HepG2 (cell line): ENCODE results near the gene NOP9. TPM values are rescaled to one million over a fixed set of nuclear protein-coding genes. Genes with fewer than 3 reads are reported as not detected.
A peak's percentile ranks its signal among the peaks of the same experiment; 100 is the strongest.

Experiments
- ARNTL ChIP-seq: sonication (generic); formaldehyde crosslinking; IDR thresholded peaks from 2 replicates; pipeline ENCODE4 v1.4.0; 2020; ENCODE audit warnings: mild to moderate bottlenecking, missing genetic modification reagents
- CTCF ChIP-seq: sonication (generic); formaldehyde crosslinking; IDR thresholded peaks from 2 replicates; pipeline ENCODE4 v1.5.0; 2020; ENCODE audit warnings: mild to moderate bottlenecking, missing genetic modification reagents, moderate library complexity
- HNF1A ChIP-seq, 2 experiments: sonication (generic) in 1 of 2; formaldehyde crosslinking in 1 of 2; IDR thresholded peaks; 2 replicates each; pipeline versions ENCODE4 v1.4.0 to v1.6.1; 2016 to 2020; ENCODE audit warnings: borderline replicate concordance in 1 of 2, low read depth in 1 of 2, mild to moderate bottlenecking in 1 of 2, missing genetic modification reagents in 1 of 2
- MATR3 ChIP-seq: sonication (generic); formaldehyde crosslinking; IDR thresholded peaks from 2 replicates; pipeline ENCODE4 v1.4.0; 2020; ENCODE audit warnings: missing genetic modification reagents
- MZF1 ChIP-seq: sonication (generic); formaldehyde crosslinking; IDR thresholded peaks from 2 replicates; pipeline ENCODE4 v1.8.1; 2023; ENCODE audit warnings: mild to moderate bottlenecking, missing genetic modification reagents, borderline replicate concordance
- PITX1 ChIP-seq: sonication (generic); formaldehyde crosslinking; IDR thresholded peaks from 2 replicates; pipeline ENCODE4 v1.5.1; 2020; ENCODE audit warnings: mild to moderate bottlenecking, missing genetic modification reagents
- RXRB ChIP-seq: IDR thresholded peaks from 2 replicates; pipeline ENCODE4 v1.6.1; 2016; ENCODE audit warnings: borderline replicate concordance, missing genetic modification reagents, missing compliant biosample characterization
- SMAD1 ChIP-seq: sonication (generic); formaldehyde crosslinking; IDR thresholded peaks from 2 replicates; pipeline ENCODE4 v1.4.0; 2020; ENCODE audit warnings: missing genetic modification reagents, low read depth, mild to moderate bottlenecking, borderline replicate concordance
- SMARCE1 ChIP-seq: fragments of 450-650 bp; IDR thresholded peaks from 2 replicates; pipeline ENCODE4 v1.6.1; 2017; ENCODE audit warnings: borderline replicate concordance
- TERF1 ChIP-seq: sonication (generic); formaldehyde crosslinking; IDR thresholded peaks from 2 replicates; pipeline ENCODE4 v1.8.0; 2022; ENCODE audit warnings: mild to moderate bottlenecking, missing genetic modification reagents, moderate library complexity
- TFDP1 ChIP-seq: IDR thresholded peaks from 2 replicates; pipeline ENCODE4 v1.6.1; 2016; ENCODE audit warnings: missing compliant biosample characterization, missing genetic modification reagents, borderline replicate concordance
- TGIF2 ChIP-seq: IDR thresholded peaks from 2 replicates; pipeline ENCODE4 v1.6.1; 2016; ENCODE audit warnings: control low read depth, missing compliant biosample characterization
- TOE1 ChIP-seq: sonication (generic); formaldehyde crosslinking; IDR thresholded peaks from 2 replicates; pipeline ENCODE4 v1.4.0; 2020; ENCODE audit warnings: mild to moderate bottlenecking, missing genetic modification reagents
- ZNF17 ChIP-seq: sonication (generic); formaldehyde crosslinking; IDR thresholded peaks from 2 replicates; pipeline ENCODE4 v1.5.0; 2020; ENCODE audit warnings: mild to moderate bottlenecking, missing genetic modification reagents
- ZNF530 ChIP-seq: sonication (generic); formaldehyde crosslinking; IDR thresholded peaks from 2 replicates; pipeline ENCODE4 v1.5.0; 2020; ENCODE audit warnings: low read depth, mild to moderate bottlenecking, missing genetic modification reagents
- ZNF614 ChIP-seq: IDR thresholded peaks from 2 replicates; pipeline ENCODE4 v1.6.1; 2018; ENCODE audit warnings: missing biosample characterization, missing genetic modification reagents, inconsistent platforms, borderline replicate concordance
- ZNF629 ChIP-seq: sonication (generic); formaldehyde crosslinking; conservative IDR thresholded peaks from 2 replicates; pipeline ENCODE4 v1.5.0; 2020; ENCODE audit warnings: missing genetic modification reagents
- ZNF770 ChIP-seq: sonication (generic); formaldehyde crosslinking; IDR thresholded peaks from 2 replicates; pipeline ENCODE4 v1.5.0; 2020; ENCODE audit warnings: mild to moderate bottlenecking, missing genetic modification reagents
- polyA plus RNA-seq, 8 experiments: library from polyadenylated mRNA; depleted of rRNA in 3 of 8; stranded (reverse) in 7 of 8; unstranded in 1 of 8; fragments of >200 nt; fragmentation: Illumina TruSeq in 4 of 8; extraction: Trizol in 4 of 8; gene quantifications; 2 replicates each; pipeline versions ENCODE4 v1.2.1 to v1.2.3, GENCODE V29; 2011 to 2016; ENCODE audit warnings: low read depth in 4 of 8, missing spikeins in 1 of 8, mixed read lengths in 1 of 8; ENCODE audit not compliant: insufficient read depth in 1 of 8
- total RNA-seq, 5 experiments: library from RNA; depleted of rRNA; stranded (reverse); fragments of >200 nt; fragmentation: Illumina TruSeq; extraction: Trizol; gene quantifications; 2 replicates each; pipeline ENCODE4 v1.2.3, GENCODE V29; 2016; ENCODE audit warnings: low read depth in 1 of 5

NOP9 gene
- total and polyA plus RNA-seq, 2 of the 13 experiments (the other 11 are each of a cell fraction or from before 2014, with no cell fraction given) = 24.5 to 61.6 TPM

GRCh38 chr14:24332268-24332993 is 32.8 kb downstream of the NOP9 start (continued):
- TF ChIP-seq TFDP1 (CRISPR knock-in tag) (peak; percentile 91), ARNTL (CRISPR knock-in tag) (peak; percentile 83), MZF1 (CRISPR knock-in tag) (peak; percentile 75; the same call in 1 of the 2 replicates), ZNF17 (CRISPR knock-in tag) (no peak), CTCF (CRISPR knock-in tag) (peak; percentile 97), SMARCE1 (no peak), ZNF770 (CRISPR knock-in tag) (no peak), SMAD1 (CRISPR knock-in tag) (peak; percentile 95; the same call in 1 of the 2 replicates), RXRB (CRISPR knock-in tag) (peak; percentile 44; the same call in 1 of the 2 replicates), HNF1A (IDR thresholded peaks at IDR 0.05; ENCODE audit: low read depth) (no peak), HNF1A (CRISPR knock-in tag; IDR thresholded peaks at IDR 0.05; ENCODE audit: borderline replicate concordance) (peak; percentile 81), PITX1 (CRISPR knock-in tag) (peak; percentile 63; the same call in 1 of the 2 replicates), MATR3 (peak; percentile 98; the same call in 1 of the 2 replicates), ZNF530 (CRISPR knock-in tag) (peak; percentile 92; the same call in 1 of the 2 replicates), TERF1 (CRISPR knock-in tag) (no peak), TGIF2 (CRISPR knock-in tag) (no peak; the same call in 1 of the 2 replicates), TOE1 (CRISPR knock-in tag) (peak; percentile 65; the same call in 1 of the 2 replicates), ZNF614 (peak; percentile 52; the same call in 1 of the 2 replicates), ZNF629 (CRISPR knock-in tag) (no peak)
